Activated T-helper 1 cell treated with Interleukin-2 at 50 U/mL for 16 hours (primary cell): ENCODE data around the gene MXRA7.

Experiments used
- DNase-seq: peaks from one replicate; pipeline ENCODE4 v3.0.0-alpha.2; 2020; ENCODE audit warnings: low read depth

Gene MXRA7

DNA sequence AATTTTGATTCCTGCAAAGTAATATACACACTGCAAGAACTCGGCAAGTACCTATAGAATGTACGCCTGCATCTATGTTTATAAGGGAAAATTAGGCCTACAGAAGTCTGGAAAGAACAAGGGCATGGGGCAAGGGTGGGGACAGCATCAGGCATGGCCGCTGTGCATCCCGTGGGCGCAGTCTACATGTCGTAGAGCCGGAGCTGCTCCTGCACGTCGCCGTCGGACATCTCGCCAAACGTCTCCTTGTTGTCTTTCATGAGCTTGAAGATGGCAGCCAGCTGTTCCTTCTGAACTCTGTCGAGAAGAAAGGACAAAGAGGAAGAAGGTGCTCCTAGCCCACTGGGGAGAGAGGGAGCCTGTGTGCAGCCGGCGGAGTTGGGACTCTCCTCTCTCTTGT, 33.4 kb downstream of the MXRA7 start:
- DNase-seq: no peak

- no peak for DNase-seq
These were observed 34.1 kb downstream of the MXRA7 start for GRCh38 chr17:76676629-76677028.

DNA sequence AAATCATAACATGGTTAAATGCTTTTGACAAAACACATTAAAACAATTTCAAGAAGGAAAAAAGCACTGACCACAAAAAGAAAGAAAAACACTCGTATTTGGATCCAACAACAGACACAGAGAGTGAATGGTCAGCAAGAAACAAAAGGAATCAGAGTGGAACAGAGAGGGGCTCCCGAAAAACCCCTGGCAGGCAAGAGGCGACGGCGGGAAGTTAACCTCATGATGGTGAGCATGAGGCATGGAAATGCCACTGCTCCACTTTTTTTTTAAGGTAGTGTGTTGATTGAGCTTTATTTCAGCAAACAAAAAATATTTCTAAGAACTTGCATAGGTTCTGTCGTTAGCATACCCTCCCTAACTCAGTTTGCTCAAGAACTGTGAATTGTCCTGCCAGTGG, 35.1 kb downstream of the MXRA7 start:
- no peak for DNase-seq

DNA sequence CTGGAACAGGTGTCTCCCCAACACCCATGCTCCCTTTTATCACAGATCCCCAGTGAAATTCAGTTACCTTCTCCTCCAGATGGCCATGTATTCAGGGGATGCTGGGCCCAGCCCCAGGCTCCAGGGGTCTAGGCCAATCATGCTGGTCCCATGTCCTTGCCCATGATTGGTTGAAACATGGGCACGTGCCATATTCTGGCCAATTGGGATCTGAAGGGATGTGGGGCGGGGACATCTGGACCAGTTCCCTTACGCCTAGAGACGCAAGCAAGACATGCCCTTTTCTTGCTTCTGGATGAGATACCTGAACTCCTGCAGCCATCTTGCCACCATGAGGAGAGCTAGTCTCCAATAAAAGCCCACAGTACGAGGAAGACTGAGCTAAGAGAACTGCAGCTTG, 36.2 kb downstream of the MXRA7 start:
- DNase-seq: no peak

DNA sequence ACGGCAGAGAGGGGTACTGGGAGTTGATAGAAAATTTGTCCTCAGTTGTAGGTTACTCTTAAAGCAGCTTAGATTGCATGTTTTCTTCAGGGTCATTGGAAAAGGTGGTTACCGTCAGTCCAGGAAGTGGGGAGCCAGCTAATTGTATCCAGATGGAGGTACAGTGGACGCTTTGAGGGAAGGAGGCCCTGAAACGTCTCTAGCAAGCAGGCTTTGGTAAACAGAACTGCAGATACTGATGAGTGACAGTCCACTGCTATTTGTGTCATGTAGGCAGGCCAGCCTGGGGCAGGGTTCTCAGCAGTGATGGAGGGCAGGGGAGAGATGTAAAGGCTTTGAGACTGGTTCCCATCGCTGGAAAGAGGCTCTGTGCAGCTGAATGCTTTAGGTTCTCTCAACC, 37.0 kb downstream of the MXRA7 start:
- no peak for DNase-seq

GRCh38 chr17:76672892-76673291, 37.9 kb downstream of the MXRA7 start:
- no peak for DNase-seq

- DNase-seq: no peak
These were observed 38.4 kb downstream of the MXRA7 start for GRCh38 chr17:76672270-76672851.

- DNase-seq: no peak
These were observed 38.9 kb downstream of the MXRA7 start for GRCh38 chr17:76671912-76672262.

GRCh38 chr17:76671123-76671911, 39.4 kb downstream of the MXRA7 start:
- peak; percentile 97 for DNase-seq

DNA sequence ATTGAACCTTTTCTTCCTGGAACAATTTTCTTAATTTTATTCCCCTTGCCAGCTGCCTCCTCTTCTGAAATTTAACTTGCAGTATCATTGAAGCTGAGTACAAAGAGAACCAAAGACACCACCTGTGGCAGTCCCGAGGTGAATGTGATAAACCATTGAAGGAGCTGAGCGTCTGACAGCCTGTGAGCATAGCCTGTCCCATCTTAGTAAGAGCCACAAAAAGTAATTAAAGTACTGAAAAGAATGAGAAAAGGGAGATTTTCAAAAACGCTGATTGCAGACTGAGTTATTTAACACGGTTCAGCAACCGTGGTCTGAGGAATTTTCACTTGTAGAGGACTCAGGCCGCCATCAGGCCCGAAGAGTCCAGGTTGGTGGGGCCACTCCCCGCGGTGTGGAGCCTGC, 40.0 kb downstream of the MXRA7 start:
- no peak for DNase-seq

- no peak for DNase-seq
These were observed 40.6 kb downstream of the MXRA7 start for GRCh38 chr17:76670020-76670717.

- DNase-seq: no peak
These were observed 42.8 kb downstream of the MXRA7 start for GRCh38 chr17:76667786-76668453.

- no peak for DNase-seq
These were observed 43.3 kb downstream of the MXRA7 start for GRCh38 chr17:76667491-76667755.

DNA sequence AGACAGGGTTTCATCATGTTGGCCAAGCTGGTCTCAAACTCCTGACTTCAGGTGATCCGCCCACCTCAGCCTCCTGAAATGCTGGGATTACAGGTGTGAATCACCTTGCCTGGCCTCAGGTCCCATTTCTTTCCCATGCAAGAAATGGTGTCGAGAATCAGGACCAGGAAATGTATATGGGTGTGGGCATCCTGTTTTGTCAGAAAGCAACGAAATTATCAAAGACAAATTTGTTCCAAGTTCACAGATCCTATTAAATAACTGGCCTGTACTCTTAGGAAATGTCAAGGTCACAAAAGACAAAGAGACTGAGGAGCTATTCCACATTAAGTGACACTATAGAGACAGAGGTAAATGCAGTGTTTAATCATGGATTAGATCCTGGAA, 50.1 kb downstream of the MXRA7 start:
- DNase-seq: no peak

GRCh38 chr17:76659928-76660655, 50.7 kb downstream of the MXRA7 start:
- no peak for DNase-seq

DNA sequence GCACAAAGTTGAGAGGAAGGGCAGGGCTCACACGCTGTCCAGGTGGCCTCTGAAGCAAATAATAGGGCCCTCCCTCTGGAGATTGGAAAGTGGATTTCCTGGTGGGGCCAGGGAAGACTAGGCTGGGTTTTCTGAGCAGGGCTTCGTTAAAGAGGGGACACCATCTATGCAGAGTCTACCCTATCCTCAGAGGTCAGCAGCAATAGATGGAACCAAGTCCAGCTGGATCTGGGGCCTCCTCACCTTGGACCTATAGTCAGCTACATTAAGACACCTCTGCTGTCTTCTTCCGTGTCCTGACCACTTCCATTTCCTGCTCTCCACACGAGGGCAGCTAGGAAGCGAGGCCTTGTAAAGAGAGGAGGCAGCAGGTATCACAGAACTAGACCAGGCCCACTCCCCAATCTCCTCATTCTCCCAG, 52.5 kb downstream of the MXRA7 start:
- no peak for DNase-seq

- no peak for DNase-seq
These were observed 53.1 kb downstream of the MXRA7 start for GRCh38 chr17:76657505-76658241.

DNA sequence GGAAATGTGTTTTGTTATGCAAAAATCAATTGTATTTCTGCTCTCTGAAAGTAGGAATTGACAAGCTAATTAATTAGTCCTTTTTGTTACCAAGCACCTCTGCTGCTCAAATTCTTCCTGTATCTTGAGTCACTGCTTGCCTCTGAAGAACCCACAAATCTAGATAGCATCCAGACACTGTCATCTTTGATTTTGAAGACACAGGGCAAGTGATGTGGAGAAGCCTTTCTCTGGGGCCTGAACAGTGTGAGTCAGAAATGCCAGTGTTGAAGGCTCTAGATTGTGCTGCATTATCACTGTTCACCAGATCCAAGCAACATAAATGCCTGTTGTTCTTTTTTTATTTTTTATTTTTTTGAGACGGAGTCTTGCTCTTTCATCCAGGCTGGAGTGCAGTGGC, 56.4 kb downstream of the MXRA7 start:
- no peak for DNase-seq

DNA sequence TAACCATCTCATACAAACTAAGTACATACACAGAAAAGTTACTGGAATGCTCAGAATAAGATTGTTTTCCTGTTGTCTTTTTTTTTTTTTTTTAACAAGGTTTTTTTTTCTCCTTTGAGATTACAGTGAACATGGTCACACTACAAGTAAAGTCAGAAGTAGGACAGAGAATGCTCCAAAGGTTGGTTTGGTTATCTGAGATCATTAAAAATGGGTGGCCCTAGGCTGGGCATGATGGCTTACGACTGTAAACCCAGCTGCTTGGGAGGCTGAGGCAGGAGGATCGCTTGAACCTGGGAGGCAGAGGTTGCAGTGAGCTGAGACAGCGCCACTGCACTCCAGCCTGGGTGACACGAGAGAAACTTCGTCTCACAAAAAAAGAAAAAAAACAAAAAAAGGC, 60.3 kb downstream of the MXRA7 start:
- no peak for DNase-seq

DNA sequence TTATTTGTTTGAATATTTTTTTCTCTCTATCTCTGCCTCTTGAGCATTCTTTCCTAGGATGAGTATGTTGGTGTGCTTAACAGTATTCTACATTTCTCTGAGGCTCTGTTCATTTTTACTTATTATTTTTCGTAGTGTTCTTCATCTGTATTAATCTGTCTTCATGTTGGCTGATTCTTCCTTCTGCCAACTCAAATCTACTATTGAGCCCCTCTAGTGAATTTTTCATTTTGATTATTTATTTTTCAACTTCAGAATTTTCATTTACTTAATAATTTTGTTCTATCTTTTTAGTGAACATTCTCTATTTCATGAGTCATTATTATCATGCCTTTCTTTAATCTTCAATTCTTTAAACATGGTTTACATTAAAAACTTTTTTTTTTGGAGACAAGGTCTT, 64.1 kb downstream of the MXRA7 start:
- no peak for DNase-seq

DNA sequence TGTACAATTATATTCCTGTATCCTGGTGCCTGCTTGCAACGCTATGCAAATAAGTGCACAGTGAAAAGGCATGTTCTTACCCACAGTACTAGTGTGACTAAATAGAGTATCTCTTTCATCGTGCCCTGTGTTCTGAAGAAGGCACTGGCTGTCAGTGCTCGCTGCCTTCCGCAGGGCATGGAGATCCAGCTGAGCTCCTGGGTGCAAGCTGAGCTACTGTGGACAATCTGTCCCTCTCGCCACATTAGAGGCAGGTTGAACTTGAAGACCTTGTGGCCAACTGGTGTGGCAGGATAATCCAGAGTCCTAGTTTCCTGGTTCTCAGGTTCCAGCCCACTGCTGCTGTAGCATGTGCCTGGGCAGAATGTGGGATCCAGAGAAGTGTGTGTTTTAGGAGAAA, 65.3 kb downstream of the MXRA7 start:
- DNase-seq: no peak

GRCh38 chr17:76644995-76645394, 65.8 kb downstream of the MXRA7 start:
- DNase-seq: no peak
